GM23338 (cell line): ENCODE results near the gene KCNB1. TPM values are rescaled to one million over a fixed set of nuclear protein-coding genes. Genes with fewer than 3 reads are reported as not detected.

Experiments used
- ATAC-seq: fragments of 200-7000 bp; cut with Tn5 transposase; 3 replicates; pipeline ENCODE4 v1.9.1; 2020
- DNase-seq: peaks from one replicate; pipeline ENCODE4 v3.0.0-alpha.2; 2015; ENCODE audit warnings: low spot score
- H2AFZ ChIP-seq: fragments of 200-600 bp; sonication (generic); 2 replicates; pipeline ENCODE4 v1.8.0; 2016; ENCODE audit warnings: antibody characterized with exemption, mild to moderate bottlenecking, moderate library complexity
- H3F3A ChIP-seq: fragments of 200-600 bp; sonication (generic); replicated peaks from 2 replicates; pipeline ENCODE4 v1.8.0; 2017; ENCODE audit warnings: antibody characterized with exemption, mixed run types, low read depth
- H3K27ac ChIP-seq: fragments of 200-600 bp; sonication (generic); 2 replicates; pipeline ENCODE4 v1.6.1; 2016; ENCODE audit warnings: low read depth
- H3K27me3 ChIP-seq: fragments of 200-600 bp; sonication (generic); 2 replicates; pipeline ENCODE4 v1.8.0; 2016; ENCODE audit warnings: mild to moderate bottlenecking, mixed run types, moderate library complexity; ENCODE audit not compliant: insufficient read depth
- H3K36me3 ChIP-seq: fragments of 200-600 bp; sonication (generic); 2 replicates; pipeline ENCODE4 v1.8.0; 2016; ENCODE audit warnings: mild to moderate bottlenecking; ENCODE audit not compliant: insufficient read depth
- H3K4me1 ChIP-seq: fragments of 200-600 bp; sonication (generic); 2 replicates; pipeline ENCODE4 v1.8.0; 2016; ENCODE audit warnings: mild to moderate bottlenecking, moderate library complexity; ENCODE audit not compliant: insufficient read depth
- H3K4me2 ChIP-seq: fragments of 200-600 bp; sonication (generic); 2 replicates; pipeline ENCODE4 v1.7.1; 2017; ENCODE audit warnings: mixed run types
- H3K4me3 ChIP-seq: fragments of 200-600 bp; sonication (generic); 2 replicates; pipeline ENCODE4 v1.6.1; 2016; ENCODE audit warnings: mixed run types
- H3K79me2 ChIP-seq: fragments of 200-600 bp; sonication (generic); replicated peaks from 2 replicates; pipeline ENCODE4 v1.8.0; 2017; ENCODE audit warnings: mild to moderate bottlenecking; ENCODE audit not compliant: insufficient read depth
- H3K9me2 ChIP-seq: fragments of 200-600 bp; sonication (generic); 2 replicates; pipeline ENCODE4 v1.8.0; 2017; ENCODE audit not compliant: insufficient read depth
- H4K20me1 ChIP-seq: fragments of 200-600 bp; sonication (generic); replicated peaks from 2 replicates; pipeline ENCODE4 v1.8.0; 2017; ENCODE audit warnings: mild to moderate bottlenecking; ENCODE audit not compliant: insufficient read depth
- H3K27ac Mint-ChIP-seq: 2 replicates; pipeline ENCODE4 v1.8.0; 2020; ENCODE audit warnings: inconsistent platforms, mild to moderate bottlenecking, moderate library complexity, mixed read lengths
- H3K27me3 Mint-ChIP-seq: 3 replicates; pipeline ENCODE4 v1.8.0; 2022; ENCODE audit warnings: low read depth, mild to moderate bottlenecking, moderate library complexity, mixed read lengths, inconsistent platforms; ENCODE audit not compliant: insufficient read depth, poor library complexity
- H3K36me3 Mint-ChIP-seq: 3 replicates; pipeline ENCODE4 v1.8.0; 2021; ENCODE audit warnings: low read depth, mild to moderate bottlenecking, inconsistent platforms, moderate library complexity, mixed read lengths
- H3K4me1 Mint-ChIP-seq: 3 replicates; pipeline ENCODE4 v1.8.0; 2020; ENCODE audit warnings: mild to moderate bottlenecking, inconsistent platforms, mixed read lengths
- H3K4me3 Mint-ChIP-seq: 3 replicates; pipeline ENCODE4 v1.8.0; 2021; ENCODE audit warnings: moderate library complexity, mild to moderate bottlenecking, inconsistent platforms, mixed read lengths
- H3K9me3 Mint-ChIP-seq: 3 replicates; pipeline ENCODE4 v1.8.0; 2020; ENCODE audit warnings: moderate library complexity, mild to moderate bottlenecking, inconsistent platforms, mixed read lengths
- CREB1 ChIP-seq: fragments of 250-450 bp; sonication (Bioruptor Pico); IDR thresholded peaks from 2 replicates; pipeline ENCODE4 v1.5.0; 2020; ENCODE audit warnings: low read depth, mild to moderate bottlenecking, moderate library complexity
- EZH2phosphoT487 ChIP-seq: fragments of 200-600 bp; sonication (generic); IDR thresholded peaks from one replicate; pipeline ENCODE4 v1.8.1; 2018; ENCODE audit warnings: antibody characterized with exemption; ENCODE audit not compliant: unreplicated experiment
- NANOG ChIP-seq: IDR thresholded peaks from 2 replicates; pipeline ENCODE4 v1.6.1; 2016; ENCODE audit warnings: antibody characterized with exemption, borderline replicate concordance
- POLR2AphosphoS5 ChIP-seq: IDR thresholded peaks from 2 replicates; pipeline ENCODE4 v1.6.1; 2016; ENCODE audit warnings: antibody characterized with exemption, low read depth
- ZNF114 ChIP-seq: fragments of 250-450 bp; sonication (Bioruptor Pico); IDR thresholded peaks from 2 replicates; pipeline ENCODE4 v1.5.0; 2020; ENCODE audit warnings: mild to moderate bottlenecking, moderate library complexity
- polyA plus RNA-seq: library from polyadenylated mRNA; unstranded; fragments of >200 nt; fragmentation: Nextera tagmentation; extraction: Ambion mirVana; gene quantifications from 2 replicates; pipeline ENCODE4 v1.2.1, GENCODE V29; 2016
- total RNA-seq: library from RNA; depleted of rRNA; stranded (reverse); fragments of >200 nt; shearing (Covaris generic); gene quantifications from 2 replicates; pipeline ENCODE4 v1.2.3, GENCODE V29; 2014
- TF ChIP-seq, protein P1 (sequence below): IDR thresholded peaks from 2 replicates; pipeline ENCODE4 v1.6.1; 2016; ENCODE audit warnings: antibody characterized with exemption
- TF ChIP-seq, protein P2 (sequence below), 2 experiments: fragments of 200-600 bp in 1 of 2; sonication (generic) in 1 of 2; conservative IDR thresholded peaks; 2 replicates each; pipeline versions ENCODE4 v1.5.1 to v1.6.1; 2016 to 2017; ENCODE audit warnings: antibody characterized with exemption in 2 of 2, low read depth in 2 of 2, mild to moderate bottlenecking in 2 of 2, moderate library complexity in 1 of 2

The KCNB1 gene
- total and polyA plus RNA-seq, 2 experiments from 2014 or later = 0.28 to 0.29 TPM

DNA sequence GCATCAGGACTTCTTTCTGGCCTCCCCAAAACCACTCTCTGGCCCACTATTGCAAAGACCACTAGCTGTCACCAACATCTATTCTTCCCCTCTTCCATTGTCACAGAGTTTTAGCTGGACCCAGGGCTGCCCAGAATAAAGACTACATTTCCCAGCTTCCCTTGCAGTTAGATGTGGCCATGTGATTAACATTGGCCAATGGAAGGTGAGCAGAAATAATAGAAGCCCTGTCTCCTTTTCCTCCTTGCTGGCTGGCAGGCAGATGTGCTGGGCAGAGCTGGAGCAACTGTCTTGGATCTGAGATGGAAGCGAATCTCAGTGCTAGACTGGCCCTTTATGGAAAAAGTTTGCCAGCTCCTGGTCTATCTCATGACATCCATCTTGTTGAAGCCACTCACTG, 97.0 kb downstream of the KCNB1 start:
- Mint-ChIP-seq H3K27me3 (no peaks in the 10 kb centered on the region), H3K27ac (no peak overlapping the region), H3K4me1 (peaks cover 15% of the 10 kb centered on the region), H3K9me3 (0 out of 3 replicates have a peak, but pooled peaks cover 2% of the 10 kb centered on the region), H3K36me3 (no peaks in the 10 kb centered on the region; the same call in 2 of the 3 replicates), H3K4me3 (no peak overlapping the region)
- H3K27ac ChIP-seq = no peak overlapping the region
- no peak overlapping the region for H3K4me2 ChIP-seq
- H2AFZ ChIP-seq = peak overlapping the region; percentile 89; the same call in 1 of the 2 replicates
- H3K4me3 ChIP-seq = no peak overlapping the region
- no peaks in the 10 kb centered on the region for H3F3A ChIP-seq
- no peaks in the 10 kb centered on the region for H3K4me1 ChIP-seq
- H3K36me3 ChIP-seq = no peaks in the 10 kb centered on the region
- ATAC-seq (peak; percentile 74), DNase-seq (peak; percentile 80)
- no peaks in the 10 kb centered on the region for H3K79me2 ChIP-seq
- no peak for TF ChIP-seq POLR2AphosphoS5
- TF ChIP-seq, protein P1, sequence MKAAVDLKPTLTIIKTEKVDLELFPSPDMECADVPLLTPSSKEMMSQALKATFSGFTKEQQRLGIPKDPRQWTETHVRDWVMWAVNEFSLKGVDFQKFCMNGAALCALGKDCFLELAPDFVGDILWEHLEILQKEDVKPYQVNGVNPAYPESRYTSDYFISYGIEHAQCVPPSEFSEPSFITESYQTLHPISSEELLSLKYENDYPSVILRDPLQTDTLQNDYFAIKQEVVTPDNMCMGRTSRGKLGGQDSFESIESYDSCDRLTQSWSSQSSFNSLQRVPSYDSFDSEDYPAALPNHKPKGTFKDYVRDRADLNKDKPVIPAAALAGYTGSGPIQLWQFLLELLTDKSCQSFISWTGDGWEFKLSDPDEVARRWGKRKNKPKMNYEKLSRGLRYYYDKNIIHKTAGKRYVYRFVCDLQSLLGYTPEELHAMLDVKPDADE = peak; percentile 53; the same call in 1 of the 2 replicates
- H3K9me2 ChIP-seq = no peaks in the 10 kb centered on the region
- H3K27me3 ChIP-seq = no peaks in the 10 kb centered on the region
- H4K20me1 ChIP-seq = no peaks in the 10 kb centered on the region

DNA sequence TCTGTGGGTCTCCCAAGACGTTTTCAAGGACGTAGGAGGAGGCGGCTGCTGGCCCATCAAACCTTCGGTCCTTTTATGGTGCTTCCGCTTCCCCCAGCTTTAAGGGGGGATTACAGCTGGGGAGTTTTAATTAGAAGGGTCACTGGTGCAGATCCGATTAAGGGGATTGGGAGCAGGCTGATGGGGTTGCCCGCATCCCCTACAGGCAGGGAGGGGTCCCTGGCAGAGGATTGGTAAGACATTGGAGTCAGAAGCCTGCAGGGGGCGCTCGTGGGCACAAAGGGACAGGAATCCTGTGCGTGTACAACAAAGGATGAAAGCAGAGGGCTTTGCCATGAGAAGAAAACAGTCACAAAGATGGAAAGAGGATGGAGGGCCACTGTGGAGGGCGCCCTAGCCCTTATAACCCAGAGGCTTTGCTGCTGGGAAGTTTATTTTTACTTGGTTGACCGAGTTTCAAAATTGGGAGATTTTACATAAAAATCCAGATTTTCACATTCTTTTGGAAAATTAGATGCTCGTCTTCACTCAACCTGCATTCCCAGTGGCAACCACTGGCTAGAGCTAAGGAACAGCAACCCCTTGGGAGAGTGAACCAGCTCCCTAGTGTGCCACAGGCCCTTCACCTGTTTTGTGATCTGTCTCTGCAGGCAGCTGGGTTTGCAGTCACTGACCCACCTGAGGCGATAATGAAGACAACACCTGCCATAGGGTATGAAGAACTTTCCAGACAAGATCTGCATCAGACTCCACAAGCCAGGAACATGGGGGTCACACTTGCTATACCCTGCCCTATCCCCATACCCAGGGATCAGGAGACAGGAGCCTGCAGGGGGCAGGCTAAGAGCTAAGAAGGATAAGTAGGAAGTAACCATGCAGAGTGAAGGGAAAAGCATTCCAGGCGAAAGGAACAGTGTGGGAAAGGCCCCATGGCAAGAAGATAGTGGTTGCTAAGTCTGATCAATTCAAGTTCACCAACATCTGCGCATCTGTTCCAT, 97.7 kb downstream of the KCNB1 start:
- Mint-ChIP-seq H3K36me3 (no peaks in the 10 kb centered on the region; the same call in 2 of the 3 replicates), H3K9me3 (0 out of 3 replicates have a peak, but pooled peaks cover 2% of the 10 kb centered on the region), H3K27ac (peak overlapping the region; percentile 20; the same call in 1 of the 2 replicates), H3K4me1 (peaks cover 22% of the 10 kb centered on the region), H3K4me3 (no peak overlapping the region), H3K27me3 (no peaks in the 10 kb centered on the region)
- Histone ChIP-seq H3K4me3 (no peak overlapping the region), H2AFZ (peak overlapping the region; percentile 11; the same call in 1 of the 2 replicates), H3K27me3 (no peaks in the 10 kb centered on the region), H3K9me2 (no peaks in the 10 kb centered on the region), H4K20me1 (no peaks in the 10 kb centered on the region), H3K4me2 (peak overlapping the region; percentile 9; the same call in 1 of the 2 replicates), H3K79me2 (no peaks in the 10 kb centered on the region), H3K4me1 (peaks cover 6% of the 10 kb centered on the region; the same call in 1 of the 2 replicates), H3K27ac (no peak overlapping the region), H3F3A (no peaks in the 10 kb centered on the region), H3K36me3 (no peaks in the 10 kb centered on the region)
- peak; percentile 98 for DNase-seq
- peak; percentile 87 for ATAC-seq
- no peak for TF ChIP-seq ZNF114 (CRISPR knock-in tag)
- no peak for TF ChIP-seq NANOG
- TF ChIP-seq, protein P2, sequence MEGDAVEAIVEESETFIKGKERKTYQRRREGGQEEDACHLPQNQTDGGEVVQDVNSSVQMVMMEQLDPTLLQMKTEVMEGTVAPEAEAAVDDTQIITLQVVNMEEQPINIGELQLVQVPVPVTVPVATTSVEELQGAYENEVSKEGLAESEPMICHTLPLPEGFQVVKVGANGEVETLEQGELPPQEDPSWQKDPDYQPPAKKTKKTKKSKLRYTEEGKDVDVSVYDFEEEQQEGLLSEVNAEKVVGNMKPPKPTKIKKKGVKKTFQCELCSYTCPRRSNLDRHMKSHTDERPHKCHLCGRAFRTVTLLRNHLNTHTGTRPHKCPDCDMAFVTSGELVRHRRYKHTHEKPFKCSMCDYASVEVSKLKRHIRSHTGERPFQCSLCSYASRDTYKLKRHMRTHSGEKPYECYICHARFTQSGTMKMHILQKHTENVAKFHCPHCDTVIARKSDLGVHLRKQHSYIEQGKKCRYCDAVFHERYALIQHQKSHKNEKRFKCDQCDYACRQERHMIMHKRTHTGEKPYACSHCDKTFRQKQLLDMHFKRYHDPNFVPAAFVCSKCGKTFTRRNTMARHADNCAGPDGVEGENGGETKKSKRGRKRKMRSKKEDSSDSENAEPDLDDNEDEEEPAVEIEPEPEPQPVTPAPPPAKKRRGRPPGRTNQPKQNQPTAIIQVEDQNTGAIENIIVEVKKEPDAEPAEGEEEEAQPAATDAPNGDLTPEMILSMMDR (conservative IDR thresholded peaks at IDR 0.05; ENCODE audit: low read depth in 2 of 2) = peak; percentile 92 to 96
- no peak for TF ChIP-seq EZH2phosphoT487
- peak; percentile 45; the same call in 1 of the 2 replicates for TF ChIP-seq CREB1 (CRISPR knock-in tag)
